ENCODE data around the gene GJB5.
A peak's percentile ranks its signal among the peaks of the same experiment; 100 is the strongest.

The GJB5 gene

DNA sequence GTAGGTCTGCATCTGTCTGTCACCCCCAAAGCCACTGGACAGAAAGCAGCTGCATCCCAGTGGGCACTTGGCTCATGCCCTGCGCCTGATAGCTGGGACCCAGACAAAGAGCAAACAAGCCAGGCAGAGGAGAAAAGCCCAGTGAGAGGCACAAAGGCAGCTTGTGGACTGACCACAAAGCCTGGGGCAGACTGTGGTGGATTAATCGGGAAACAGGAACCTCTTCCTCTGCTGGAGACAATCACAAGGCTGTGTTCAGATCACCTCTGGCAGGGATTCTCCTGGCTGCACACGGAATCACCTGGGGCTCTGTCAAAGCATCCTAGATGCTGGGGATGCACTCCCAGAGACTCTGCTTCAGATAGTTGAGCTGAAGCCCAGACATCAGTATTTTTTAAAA, 15.2 kb upstream of the GJB5 start:
- Histone ChIP-seq H4K20me1 (ENCODE audit: insufficient read depth, low read length) (no peaks in the 10 kb centered on the region), H2AFZ (ENCODE audit: low read length) (no peak overlapping the region), H3K36me3 (ENCODE audit: insufficient read depth, low read length) (no peaks in the 10 kb centered on the region), H3K27me3 (ENCODE audit: insufficient read depth, low read length) (no peaks in the 10 kb centered on the region), H3K9me2 (ENCODE audit: low read depth, low read length) (no peaks in the 10 kb centered on the region), H3K4me3 (ENCODE audit: low read depth, low read length, poor library complexity, severe bottlenecking) (no peak overlapping the region), H3F3A (ENCODE audit: insufficient read depth, low read length) (no peaks in the 10 kb centered on the region), H3K9ac (ENCODE audit: low read length) (no peak overlapping the region), H3K27ac (ENCODE audit: low read depth, low read length, poor library complexity, severe bottlenecking) (no peak overlapping the region), H3K4me2 (ENCODE audit: low read length) (no peak overlapping the region), H3K9me3 (ENCODE audit: low read length) (no peaks in the 10 kb centered on the region), H3K79me2 (ENCODE audit: insufficient read depth, low read length) (no peaks in the 10 kb centered on the region), H3K4me1 (ENCODE audit: insufficient read depth, low read length, severe bottlenecking) (no peaks in the 10 kb centered on the region)
- TF ChIP-seq EZH2 (IDR thresholded peaks at IDR 0.05; ENCODE audit: borderline replicate concordance, low read length) (no peak), CTCF (IDR thresholded peaks at IDR 0.05; ENCODE audit: low read length) (no peak)

GRCh38 chr1:34740161-34740868, 14.5 kb upstream of the GJB5 start:
- no peaks in the 10 kb centered on the region for H3K4me1 ChIP-seq (ENCODE audit: insufficient read depth, low read length, severe bottlenecking)
- H3K4me3 ChIP-seq (ENCODE audit: low read depth, low read length, poor library complexity, severe bottlenecking), result no peak overlapping the region
- H3F3A ChIP-seq (ENCODE audit: insufficient read depth, low read length), result no peaks in the 10 kb centered on the region
- no peak overlapping the region for H3K9ac ChIP-seq (ENCODE audit: low read length)
- H3K27ac ChIP-seq (ENCODE audit: low read depth, low read length, poor library complexity, severe bottlenecking), result no peak overlapping the region
- H3K9me3 ChIP-seq (ENCODE audit: low read length), result no peaks in the 10 kb centered on the region
- H4K20me1 ChIP-seq (ENCODE audit: insufficient read depth, low read length), result no peaks in the 10 kb centered on the region
- H3K4me2 ChIP-seq (ENCODE audit: low read length), result no peak overlapping the region
- no peaks in the 10 kb centered on the region for H3K27me3 ChIP-seq (ENCODE audit: insufficient read depth, low read length)
- no peaks in the 10 kb centered on the region for H3K36me3 ChIP-seq (ENCODE audit: insufficient read depth, low read length)
- no peak overlapping the region for H2AFZ ChIP-seq (ENCODE audit: low read length)
- TF ChIP-seq CTCF (IDR thresholded peaks at IDR 0.05; ENCODE audit: low read length) (no peak), EZH2 (IDR thresholded peaks at IDR 0.05; ENCODE audit: borderline replicate concordance, low read length) (no peak)
- H3K79me2 ChIP-seq (ENCODE audit: insufficient read depth, low read length), result no peaks in the 10 kb centered on the region
- H3K9me2 ChIP-seq (ENCODE audit: low read depth, low read length), result no peaks in the 10 kb centered on the region

GRCh38 chr1:34742667-34743270, 12.1 kb upstream of the GJB5 start:
- no peaks in the 10 kb centered on the region for H3K4me1 ChIP-seq (ENCODE audit: insufficient read depth, low read length, severe bottlenecking)
- H3K9me3 ChIP-seq (ENCODE audit: low read length), result no peaks in the 10 kb centered on the region
- no peaks in the 10 kb centered on the region for H3F3A ChIP-seq (ENCODE audit: insufficient read depth, low read length)
- no peaks in the 10 kb centered on the region for H3K79me2 ChIP-seq (ENCODE audit: insufficient read depth, low read length)
- H2AFZ ChIP-seq (ENCODE audit: low read length), result no peak overlapping the region
- H3K27me3 ChIP-seq (ENCODE audit: insufficient read depth, low read length), result no peaks in the 10 kb centered on the region
- no peaks in the 10 kb centered on the region for H3K9me2 ChIP-seq (ENCODE audit: low read depth, low read length)
- H3K9ac ChIP-seq (ENCODE audit: low read length), result no peak overlapping the region
- H3K4me3 ChIP-seq (ENCODE audit: low read depth, low read length, poor library complexity, severe bottlenecking), result no peak overlapping the region
- H3K4me2 ChIP-seq (ENCODE audit: low read length), result no peak overlapping the region
- no peaks in the 10 kb centered on the region for H3K36me3 ChIP-seq (ENCODE audit: insufficient read depth, low read length)
- TF ChIP-seq EZH2 (IDR thresholded peaks at IDR 0.05; ENCODE audit: borderline replicate concordance, low read length), result no peak
- TF ChIP-seq CTCF (IDR thresholded peaks at IDR 0.05; ENCODE audit: low read length), result peak; percentile 87
- no peak overlapping the region for H3K27ac ChIP-seq (ENCODE audit: low read depth, low read length, poor library complexity, severe bottlenecking)
- H4K20me1 ChIP-seq (ENCODE audit: insufficient read depth, low read length), result no peaks in the 10 kb centered on the region

All from OCI-LY1 (cell line).